ENCODE measurements around the gene ARHGAP6.

Gene ARHGAP6

DNA sequence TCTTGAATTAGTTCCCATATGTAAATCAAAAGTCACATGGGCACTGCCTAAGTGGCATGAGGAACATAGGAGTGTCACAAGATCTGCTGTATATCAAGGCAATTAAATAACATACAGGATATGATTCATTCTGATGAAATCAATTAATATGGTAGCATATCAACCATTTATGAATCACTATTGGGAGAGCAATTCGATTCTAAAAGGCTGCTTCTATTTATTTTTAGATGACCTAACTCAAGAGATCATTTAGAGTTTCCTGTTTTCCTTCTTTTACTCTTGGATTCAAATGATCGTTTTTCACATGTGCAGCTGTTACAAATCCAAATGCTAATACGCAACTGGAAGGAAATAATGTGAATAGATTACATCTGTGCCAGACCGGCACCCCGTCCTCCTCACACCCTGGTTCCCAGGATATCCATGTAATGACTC lies 472.7 kb downstream of the ARHGAP6 start:
- DNase-seq (ENCODE audit: low read depth) = peak; percentile 38
- TF ChIP-seq, protein P1, sequence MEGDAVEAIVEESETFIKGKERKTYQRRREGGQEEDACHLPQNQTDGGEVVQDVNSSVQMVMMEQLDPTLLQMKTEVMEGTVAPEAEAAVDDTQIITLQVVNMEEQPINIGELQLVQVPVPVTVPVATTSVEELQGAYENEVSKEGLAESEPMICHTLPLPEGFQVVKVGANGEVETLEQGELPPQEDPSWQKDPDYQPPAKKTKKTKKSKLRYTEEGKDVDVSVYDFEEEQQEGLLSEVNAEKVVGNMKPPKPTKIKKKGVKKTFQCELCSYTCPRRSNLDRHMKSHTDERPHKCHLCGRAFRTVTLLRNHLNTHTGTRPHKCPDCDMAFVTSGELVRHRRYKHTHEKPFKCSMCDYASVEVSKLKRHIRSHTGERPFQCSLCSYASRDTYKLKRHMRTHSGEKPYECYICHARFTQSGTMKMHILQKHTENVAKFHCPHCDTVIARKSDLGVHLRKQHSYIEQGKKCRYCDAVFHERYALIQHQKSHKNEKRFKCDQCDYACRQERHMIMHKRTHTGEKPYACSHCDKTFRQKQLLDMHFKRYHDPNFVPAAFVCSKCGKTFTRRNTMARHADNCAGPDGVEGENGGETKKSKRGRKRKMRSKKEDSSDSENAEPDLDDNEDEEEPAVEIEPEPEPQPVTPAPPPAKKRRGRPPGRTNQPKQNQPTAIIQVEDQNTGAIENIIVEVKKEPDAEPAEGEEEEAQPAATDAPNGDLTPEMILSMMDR (IDR thresholded peaks at IDR 0.05; ENCODE audit: insufficient read depth, low read depth, low read length, missing control alignments) = no peak
- no peak overlapping the region for H3K4me3 ChIP-seq (ENCODE audit: low read length)

DNA sequence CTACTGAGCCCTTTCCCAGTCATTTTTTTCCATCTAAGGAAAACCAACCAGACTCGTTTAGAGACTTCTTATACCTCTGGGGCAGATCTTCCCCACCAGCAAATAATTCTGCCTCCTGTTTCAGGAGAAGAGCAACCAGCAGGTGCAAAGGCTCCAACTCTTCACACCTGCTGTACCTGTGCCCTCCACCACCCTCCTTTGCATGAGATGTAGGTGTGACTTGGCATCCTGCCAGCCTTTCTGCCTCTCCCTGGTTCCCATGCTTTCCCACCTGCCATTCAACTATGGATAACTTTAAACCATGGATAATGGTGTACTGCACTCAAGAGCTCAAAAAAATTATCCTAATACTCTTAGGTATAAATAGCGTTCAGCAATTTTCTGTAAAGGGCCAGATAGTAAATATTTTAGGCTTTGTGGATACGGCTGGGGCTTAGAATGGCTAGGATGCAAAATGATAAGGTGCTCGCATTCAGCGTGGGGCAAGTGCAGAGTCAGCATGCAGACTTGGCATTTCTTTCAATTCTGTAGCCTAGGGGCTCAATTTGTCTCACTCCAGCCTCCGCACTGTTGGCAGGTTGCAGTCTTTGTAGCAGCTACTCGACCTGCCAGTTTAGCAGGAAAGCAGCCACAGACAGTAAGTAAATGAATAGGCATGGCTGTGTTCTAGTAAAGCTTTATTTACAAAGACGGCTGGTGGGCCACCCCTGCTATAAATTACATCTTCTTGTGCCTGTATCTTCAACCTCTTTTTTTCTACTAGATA lies 474.8 kb downstream of the ARHGAP6 start:
- H3K4me3 ChIP-seq (ENCODE audit: low read length) = no peak overlapping the region
- peak; percentile 76 for DNase-seq (ENCODE audit: low read depth)
- TF ChIP-seq, protein P1 (IDR thresholded peaks at IDR 0.05; ENCODE audit: insufficient read depth, low read depth, low read length, missing control alignments) = no peak

DNA sequence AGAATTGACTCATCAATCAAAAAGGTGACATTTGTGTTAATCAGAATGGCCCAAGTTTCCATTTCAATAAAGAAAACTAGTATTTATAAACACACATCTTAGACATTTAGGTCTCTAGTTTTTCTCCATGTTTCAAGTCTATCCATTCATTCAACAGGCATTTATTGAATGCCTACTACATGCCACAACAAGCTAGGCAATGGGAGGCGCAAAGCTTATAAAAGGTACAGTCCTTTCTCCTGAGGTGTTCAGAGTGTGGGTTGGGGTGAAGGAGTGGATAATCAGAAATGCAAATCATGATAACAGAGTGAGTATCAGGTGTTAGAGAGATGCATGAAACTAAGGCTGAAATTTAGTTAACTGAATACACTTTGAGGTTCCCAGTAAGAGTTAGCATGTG lies 476.6 kb downstream of the ARHGAP6 start:
- H3K4me3 ChIP-seq (ENCODE audit: low read length) = no peak overlapping the region
- TF ChIP-seq, protein P1 (IDR thresholded peaks at IDR 0.05; ENCODE audit: insufficient read depth, low read depth, low read length, missing control alignments) = no peak
- DNase-seq (ENCODE audit: low read depth) = peak; percentile 75

DNA sequence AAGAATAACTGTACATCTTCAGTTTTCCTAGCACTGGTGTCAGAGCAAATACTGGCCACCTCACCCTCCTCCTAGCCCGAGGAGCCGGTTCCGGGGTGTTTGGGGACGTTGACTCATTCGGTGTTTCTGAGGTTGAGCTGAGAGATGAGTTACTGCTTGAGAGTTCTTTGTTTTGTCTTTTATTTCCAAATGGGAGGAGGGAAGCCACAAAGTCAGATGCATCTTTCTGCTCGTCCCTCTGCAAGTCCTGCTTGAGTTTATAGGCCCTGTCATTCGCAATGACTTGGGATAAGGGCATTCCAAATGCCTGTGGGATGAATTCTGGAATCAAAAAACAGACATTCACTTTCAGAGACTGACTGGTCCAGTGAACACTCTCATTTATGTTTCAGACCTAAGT lies 477.1 kb downstream of the ARHGAP6 start:
- no peak overlapping the region for H3K4me3 ChIP-seq (ENCODE audit: low read length)
- DNase-seq (ENCODE audit: low read depth) = peak; percentile 79
- TF ChIP-seq, protein P1 (IDR thresholded peaks at IDR 0.05; ENCODE audit: insufficient read depth, low read depth, low read length, missing control alignments) = no peak

DNA sequence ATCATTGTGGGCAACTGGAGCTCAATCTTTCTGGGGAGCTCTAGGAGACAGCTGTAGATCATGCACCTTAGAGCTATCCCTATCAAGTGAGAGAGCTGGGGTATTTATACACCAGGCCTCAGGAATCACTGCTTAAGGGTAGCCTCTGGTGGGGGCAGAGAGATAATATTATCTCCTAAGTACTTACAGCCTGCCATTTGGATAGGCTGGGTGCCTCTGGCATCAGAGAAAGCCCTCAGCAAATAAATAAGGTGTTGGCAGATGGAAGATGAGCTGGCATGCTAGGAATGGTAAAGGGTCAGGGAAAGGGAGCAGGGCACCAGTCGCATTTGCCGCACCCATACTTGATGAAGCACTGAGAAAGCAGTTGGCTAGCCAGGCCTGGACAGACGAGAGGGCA lies 478.7 kb downstream of the ARHGAP6 start:
- TF ChIP-seq, protein P1 (IDR thresholded peaks at IDR 0.05; ENCODE audit: insufficient read depth, low read depth, low read length, missing control alignments) = no peak
- DNase-seq (ENCODE audit: low read depth) = no peak
- H3K4me3 ChIP-seq (ENCODE audit: low read length) = no peak overlapping the region

DNA sequence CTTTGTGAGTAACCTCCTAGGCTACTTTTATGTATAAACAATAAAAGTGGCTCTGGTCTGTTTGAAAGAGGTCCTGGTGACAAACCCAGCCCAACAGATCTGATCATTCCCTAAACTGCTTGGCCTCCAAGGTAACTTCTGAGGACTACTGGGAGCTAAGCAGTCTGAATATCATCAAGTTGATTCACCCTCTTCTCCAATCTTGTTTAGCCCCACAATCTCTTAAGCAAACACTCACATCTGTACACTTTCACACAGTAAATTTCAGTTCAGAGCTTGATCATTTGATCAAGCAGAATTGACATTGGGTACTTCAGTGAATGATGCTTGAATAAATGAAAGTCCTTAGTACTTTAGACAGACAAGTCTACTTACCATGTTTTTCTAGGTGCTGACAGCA lies 479.9 kb downstream of the ARHGAP6 start:
- no peak overlapping the region for H3K4me3 ChIP-seq (ENCODE audit: low read length)
- DNase-seq (ENCODE audit: low read depth) = no peak
- TF ChIP-seq, protein P1 (IDR thresholded peaks at IDR 0.05; ENCODE audit: insufficient read depth, low read depth, low read length, missing control alignments) = no peak

DNA sequence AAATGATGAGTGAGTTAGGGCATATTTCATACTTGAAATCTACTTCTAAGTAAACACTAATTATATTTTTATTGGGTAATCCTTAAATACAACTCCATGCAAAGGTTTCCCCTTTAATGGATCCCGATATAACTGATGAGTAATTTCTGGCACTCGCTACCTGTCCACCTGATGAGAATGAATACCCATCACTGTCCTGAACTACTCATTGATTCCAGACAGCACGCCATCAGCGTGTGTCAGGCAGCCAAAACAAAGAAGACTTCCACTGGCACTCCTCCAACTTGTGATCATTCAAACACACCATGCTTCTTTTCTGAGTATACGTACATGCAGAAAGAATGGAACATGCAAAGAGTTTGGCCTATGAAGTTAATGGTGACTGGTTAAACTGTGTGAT lies 485.1 kb downstream of the ARHGAP6 start:
- no peak overlapping the region for H3K4me3 ChIP-seq (ENCODE audit: low read length)
- TF ChIP-seq, protein P1 (IDR thresholded peaks at IDR 0.05; ENCODE audit: insufficient read depth, low read depth, low read length, missing control alignments) = no peak
- DNase-seq (ENCODE audit: low read depth) = peak; percentile 79

Measured in epithelial cell of esophagus (primary cell).